ENCODE measurements around the gene PALM. TPM values are rescaled to one million over a fixed set of nuclear protein-coding genes. Genes with fewer than 3 reads are reported as not detected.
"Not testable (repeated sequence)": the region's sequence is repeated elsewhere in the genome, so short reads cannot be mapped to it uniquely, and the experiment has no call there.

PALM gene
- polyA plus RNA-seq, 3 donors: 8.0 to 153 (median 135) TPM

DNA sequence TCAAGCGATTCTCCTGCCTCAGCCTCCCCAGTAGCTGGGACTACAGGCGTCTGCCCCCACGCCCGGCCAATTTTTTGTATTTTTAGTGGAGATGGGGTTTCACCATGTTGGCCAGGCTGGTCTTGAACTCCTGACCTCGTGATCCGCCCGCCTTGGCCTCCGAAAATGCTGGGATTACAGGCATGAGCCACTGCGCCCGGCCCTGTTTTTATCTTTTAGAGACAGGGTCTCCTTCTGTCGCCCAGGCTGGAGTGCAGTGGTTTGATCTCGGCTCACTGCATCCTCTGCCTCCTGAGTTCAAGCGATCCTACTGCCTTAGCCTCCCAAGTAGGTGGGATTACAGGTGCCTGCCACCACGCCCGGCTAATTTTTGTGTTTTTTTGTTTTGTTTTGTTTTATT lies 10.2 kb upstream of the PALM start:
- 81 to 93% (median 92%) methylated on average over 15 of the region's 15 CpGs for WGBS, 3 donors
- H3K27ac ChIP-seq (ENCODE audit: low read depth, low read length): not testable (repeated sequence)

DNA sequence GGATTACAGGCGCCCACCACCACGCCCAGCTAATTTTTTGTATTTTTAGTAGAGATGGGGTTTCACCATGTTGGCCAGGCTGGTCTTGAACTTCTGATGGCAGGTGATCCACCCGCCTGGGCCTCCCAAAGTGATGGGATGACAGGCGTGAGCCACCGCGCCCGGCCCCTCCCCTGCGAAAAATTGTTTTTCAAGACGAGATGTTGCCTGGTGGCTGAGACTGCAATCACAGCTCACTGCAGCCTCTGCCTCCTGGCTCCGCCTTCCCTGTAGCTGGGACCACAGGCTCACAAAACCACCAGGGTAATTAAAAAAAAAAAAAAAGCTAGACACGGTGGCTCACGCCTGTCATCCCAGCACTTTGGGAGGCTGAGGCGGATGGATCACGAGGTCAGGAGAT lies 8.8 kb upstream of the PALM start:
- not testable (repeated sequence) for H3K27ac ChIP-seq (ENCODE audit: low read depth, low read length)
- WGBS, 3 donors: 61 to 66% (median 61%) methylated on average over 11 to 13 of the region's 14 CpGs

DNA sequence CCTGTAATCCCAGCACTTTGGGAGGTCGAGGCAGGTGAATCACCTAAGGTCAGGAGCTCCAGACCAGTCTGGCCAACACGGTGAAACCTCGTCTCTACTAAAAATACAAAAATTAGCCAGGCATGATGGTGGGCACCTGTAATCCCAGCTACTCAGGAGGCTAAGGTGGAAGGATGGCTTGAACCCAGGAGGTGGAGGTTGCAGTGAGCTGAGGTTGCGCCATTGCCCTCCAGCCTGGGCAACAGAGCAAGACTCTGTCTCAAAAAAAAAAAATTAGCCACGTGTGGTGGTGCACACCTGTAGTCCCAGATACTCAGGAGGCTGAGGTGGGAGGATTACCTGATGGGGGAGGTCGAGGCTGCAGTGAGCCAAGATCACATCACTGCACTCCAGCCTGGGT lies 5.9 kb upstream of the PALM start:
- 64 to 81% (median 70%) methylated on average over 6 of the region's 6 CpGs for WGBS, 3 donors
- H3K27ac ChIP-seq (ENCODE audit: low read depth, low read length): not testable (repeated sequence)

DNA sequence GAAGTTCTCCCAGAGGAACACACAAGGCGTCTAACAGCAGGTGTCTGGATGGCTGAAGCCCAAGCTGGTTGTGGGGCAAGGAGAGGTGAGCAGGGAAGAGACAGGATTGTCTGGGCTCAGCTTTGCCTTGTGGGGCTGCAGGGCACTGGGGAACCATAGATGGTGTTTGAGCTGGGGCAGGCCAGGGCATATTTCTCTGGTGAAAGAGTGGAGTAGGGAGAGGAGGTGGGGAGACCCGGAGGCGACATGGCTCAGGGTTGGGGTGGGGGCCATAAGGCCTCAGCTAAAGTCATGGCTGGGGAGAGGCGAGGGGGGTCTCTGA lies 5.4 kb upstream of the PALM start:
- H3K27ac ChIP-seq (ENCODE audit: low read depth, low read length): no peak overlapping the region
- 22 to 54% (median 28%) methylated on average over 4 of the region's 4 CpGs for WGBS, 3 donors

DNA sequence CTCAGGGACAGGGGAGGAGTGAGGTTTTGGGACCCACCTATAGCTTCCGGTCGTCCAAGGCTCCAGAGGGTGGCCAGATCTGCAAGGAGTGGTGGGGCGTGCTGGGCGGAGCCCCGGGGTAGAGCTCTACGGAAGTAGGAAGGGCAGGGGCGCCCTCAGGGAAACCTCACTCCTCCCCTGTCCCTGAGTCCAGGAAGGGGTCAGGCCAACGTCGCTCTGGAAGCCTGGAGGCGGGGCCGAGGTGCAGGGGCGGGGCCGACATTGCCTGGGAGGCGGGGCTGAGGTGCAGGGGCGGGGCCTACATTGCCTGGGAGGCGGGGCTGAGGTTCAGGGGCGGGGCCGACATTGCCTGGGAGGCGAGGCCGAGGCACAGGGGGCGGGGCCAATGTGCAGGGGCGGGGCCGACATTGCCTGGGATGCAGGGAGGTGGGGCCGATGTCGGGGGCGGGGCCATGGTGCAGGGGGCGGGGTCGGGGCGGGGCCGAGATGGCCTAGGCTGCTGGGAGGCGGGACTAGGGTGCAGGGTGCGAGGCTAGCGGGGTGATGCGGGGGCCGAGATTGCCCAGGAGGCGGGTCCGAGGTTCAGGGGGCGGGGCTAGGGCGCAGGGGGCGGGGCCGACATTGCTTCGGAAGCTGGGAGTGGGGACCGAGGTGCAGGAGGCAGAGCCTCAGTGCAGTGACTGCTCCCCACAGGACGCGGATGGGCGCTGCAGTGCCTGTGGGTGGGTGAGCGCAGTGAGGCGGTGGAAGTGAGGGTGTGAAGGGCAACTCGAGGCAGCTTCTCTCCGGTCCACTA lies 4.9 kb upstream of the PALM start:
- 7% methylated on average over 29 to 50 of the region's 50 CpGs for WGBS, 3 donors
- H3K27ac ChIP-seq (ENCODE audit: low read depth, low read length): no peak overlapping the region

DNA sequence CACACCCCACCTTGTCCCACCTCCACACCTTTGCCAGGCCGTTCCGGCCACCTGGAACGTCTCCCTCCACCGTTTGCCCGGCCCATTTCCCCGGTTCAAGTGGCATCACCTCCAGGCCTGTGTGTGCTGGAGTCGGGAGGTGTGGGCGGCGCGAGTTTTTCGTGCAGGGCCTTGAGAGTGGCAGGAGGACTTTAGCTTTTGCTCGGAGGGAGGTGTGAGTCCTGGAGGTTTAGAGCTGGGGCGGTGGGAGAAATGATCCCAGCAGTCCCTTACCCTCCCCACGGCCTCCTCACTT lies 4.3 kb upstream of the PALM start:
- WGBS, 3 donors: 25 to 45% (median 31%) methylated on average over 14 of the region's 14 CpGs
- no peak overlapping the region for H3K27ac ChIP-seq (ENCODE audit: low read depth, low read length)

DNA sequence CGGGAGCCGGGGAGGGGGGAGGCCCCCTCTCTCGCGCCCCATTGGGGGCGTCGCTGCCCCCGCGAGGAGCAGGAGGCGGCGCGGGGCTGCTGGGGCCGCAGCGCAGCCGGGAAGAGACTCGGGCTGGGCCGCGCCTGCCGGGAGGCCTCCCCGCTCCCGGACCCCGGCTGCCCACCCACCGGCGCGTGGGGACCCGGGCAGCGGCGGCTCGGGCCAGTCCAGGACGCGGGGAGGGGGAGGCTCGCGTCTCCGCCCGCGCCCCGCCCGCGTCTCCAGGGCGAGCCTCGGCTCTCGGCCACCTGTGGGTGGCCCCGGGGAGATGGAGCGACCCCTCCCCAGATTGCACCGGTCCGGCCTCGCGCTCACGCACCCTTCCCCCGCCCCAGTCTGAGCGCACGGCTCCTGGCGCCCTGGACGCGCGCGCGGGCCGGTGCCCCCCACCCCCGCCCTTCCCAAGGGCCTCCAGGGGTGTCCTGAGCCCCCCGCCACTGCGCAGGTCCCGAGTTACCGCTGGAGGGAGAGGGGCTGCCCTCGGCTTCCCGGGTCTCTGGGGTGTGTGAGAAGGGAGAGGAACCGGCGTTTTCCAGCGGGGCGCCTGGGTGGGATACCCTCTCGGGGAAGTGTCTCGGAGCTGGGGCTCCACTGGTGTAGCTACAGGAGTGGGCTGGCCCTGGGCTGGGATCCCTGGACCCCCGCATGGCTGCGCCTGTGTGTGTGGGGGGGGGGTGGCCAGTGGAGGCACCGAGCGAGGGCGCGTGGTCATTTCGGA lies 645 bp downstream of the PALM start:
- WGBS, 3 donors: 2 to 9% (median 6%) methylated on average over 32 to 78 of the region's 78 CpGs

DNA sequence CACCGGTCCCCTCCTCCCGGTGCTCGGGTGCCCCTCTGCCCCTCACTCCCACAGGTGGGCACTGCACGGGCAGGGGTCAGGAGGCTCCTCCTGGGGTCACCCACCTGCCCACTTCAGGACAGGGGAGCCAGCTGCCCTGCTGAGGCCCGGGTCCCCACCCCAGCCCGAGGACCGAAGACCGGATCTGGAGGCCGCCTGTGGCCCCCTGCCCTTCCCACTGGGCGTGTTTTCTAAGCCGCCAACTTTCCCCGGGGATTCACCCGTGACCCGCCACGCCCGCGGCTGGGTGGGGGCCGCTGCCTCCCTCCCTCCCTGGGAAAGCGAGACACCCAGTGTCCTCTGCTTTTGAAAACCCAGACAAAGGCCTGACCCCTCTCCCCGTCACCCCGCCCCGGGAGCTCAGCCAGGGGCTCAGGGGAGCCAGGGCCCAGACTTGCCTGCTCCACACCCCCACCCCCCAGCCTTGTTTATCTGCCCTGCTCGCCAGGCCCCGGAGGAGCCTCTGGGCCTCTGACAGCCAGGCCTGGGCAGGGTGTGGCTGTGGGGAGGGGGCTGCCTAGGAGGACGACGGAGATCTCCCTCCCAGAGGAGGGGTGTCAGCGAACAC lies 1.3 kb downstream of the PALM start:
- H3K27ac ChIP-seq (ENCODE audit: low read depth, low read length): no peak overlapping the region
- WGBS, 3 donors: 13 to 32% (median 21%) methylated on average over 22 to 27 of the region's 27 CpGs

More for the DNA sequence above, 645 bp downstream of the PALM start:
- H3K27ac ChIP-seq (ENCODE audit: low read depth, low read length): no peak overlapping the region

DNA sequence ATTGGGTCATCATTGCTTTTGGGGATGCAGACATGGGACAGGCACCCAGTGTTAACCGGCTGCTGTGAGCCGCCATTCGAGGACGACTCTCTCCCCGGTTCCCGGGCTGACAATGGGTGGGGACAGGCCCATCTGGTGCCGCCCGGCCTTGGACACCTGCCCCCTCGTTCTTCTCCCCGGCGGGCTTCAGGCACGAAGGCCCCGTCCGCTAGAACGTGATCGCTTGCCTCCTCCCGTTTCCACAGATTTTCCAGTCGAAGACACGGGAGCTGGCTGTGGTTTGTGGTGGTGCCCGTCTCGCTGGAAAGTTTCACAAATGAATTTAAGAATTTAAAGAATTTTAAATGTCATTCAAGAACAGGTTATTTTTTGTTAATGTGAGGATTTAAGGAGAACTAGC lies 2.0 kb downstream of the PALM start:
- WGBS, 3 donors: 44 to 69% (median 56%) methylated on average over 21 of the region's 21 CpGs
- H3K27ac ChIP-seq (ENCODE audit: low read depth, low read length): no peak overlapping the region

DNA sequence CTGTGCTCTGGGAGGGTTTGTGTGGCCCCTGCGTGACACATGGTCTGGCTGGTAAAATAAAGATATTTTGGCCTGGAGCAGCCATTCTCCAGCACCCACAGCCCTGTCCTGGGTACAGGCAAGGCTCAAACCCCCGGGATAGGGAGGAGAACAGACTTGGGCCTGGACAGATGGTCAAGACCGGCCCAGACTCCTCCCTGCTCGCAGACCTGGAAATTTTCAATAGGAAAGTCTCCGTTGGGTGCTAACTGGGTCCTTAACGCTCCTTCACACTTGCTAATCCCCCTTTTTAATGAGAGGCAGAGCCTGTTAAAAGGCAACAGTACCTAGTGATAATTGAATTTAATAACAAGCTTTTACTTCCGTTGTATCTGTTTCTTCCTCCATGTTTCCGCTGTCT lies 2.5 kb downstream of the PALM start:
- WGBS, 3 donors: 82% methylated on average over 8 of the region's 8 CpGs
- no peak overlapping the region for H3K27ac ChIP-seq (ENCODE audit: low read depth, low read length)

DNA sequence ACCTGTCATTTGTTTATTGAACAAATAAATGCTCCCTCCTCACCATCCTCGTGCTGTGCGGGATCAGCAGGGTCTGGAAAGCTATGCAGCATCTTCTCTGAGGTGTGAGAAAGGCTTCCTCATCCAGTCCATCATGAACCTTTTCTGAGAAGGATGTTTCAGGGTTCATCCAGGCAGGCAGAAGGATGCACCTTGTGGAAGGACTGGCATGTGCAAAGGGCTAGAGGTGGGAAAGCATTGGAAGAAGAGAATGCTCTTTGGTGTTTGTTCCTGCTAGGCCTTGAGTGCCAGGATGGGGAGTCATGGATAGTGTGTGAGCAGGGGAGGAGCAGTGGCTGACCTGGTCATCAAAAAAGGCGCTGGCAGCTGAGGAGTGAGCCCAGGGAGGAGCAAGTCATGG lies 6.6 kb downstream of the PALM start:
- WGBS, 3 donors: 92 to 96% (median 95%) methylated on average over 3 of the region's 3 CpGs
- no peak overlapping the region for H3K27ac ChIP-seq (ENCODE audit: low read depth, low read length)

DNA sequence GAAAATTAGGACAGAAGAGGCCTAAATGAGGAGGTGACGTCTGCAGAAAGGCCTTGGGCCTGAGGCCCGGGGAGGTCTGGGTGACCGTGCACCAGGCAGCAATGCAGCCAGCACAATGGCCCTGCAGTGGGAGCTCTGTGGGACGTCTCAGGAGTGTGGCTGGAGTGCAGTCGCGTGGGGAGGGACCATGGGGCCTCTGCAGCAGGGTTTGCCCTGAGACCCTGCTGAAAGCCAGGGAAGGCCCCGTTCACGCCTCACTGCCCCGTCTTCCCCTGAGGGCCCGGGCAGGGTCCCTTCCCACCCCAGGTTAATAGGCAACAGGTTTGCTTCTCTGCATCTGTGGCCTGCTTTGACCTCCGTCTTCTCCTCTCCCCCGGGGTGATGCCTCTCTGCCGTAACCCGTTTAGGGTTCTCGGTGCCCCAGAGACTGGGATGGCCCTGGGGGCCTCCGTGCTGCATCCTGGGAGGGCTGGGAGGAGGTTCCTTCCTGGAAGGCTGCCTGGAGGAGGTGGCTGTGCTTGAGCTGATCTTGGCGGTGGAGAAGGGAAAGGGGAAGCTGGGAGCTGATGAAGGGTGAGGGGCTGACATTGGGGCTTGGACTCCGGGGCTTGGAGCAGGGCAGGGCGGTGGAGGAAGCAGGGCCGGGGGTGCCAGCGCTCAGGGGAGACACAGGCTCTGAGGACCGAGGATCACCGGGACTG lies 9.7 kb downstream of the PALM start:
- 52 to 58% (median 54%) methylated on average over 19 to 23 of the region's 23 CpGs for WGBS, 3 donors

DNA sequence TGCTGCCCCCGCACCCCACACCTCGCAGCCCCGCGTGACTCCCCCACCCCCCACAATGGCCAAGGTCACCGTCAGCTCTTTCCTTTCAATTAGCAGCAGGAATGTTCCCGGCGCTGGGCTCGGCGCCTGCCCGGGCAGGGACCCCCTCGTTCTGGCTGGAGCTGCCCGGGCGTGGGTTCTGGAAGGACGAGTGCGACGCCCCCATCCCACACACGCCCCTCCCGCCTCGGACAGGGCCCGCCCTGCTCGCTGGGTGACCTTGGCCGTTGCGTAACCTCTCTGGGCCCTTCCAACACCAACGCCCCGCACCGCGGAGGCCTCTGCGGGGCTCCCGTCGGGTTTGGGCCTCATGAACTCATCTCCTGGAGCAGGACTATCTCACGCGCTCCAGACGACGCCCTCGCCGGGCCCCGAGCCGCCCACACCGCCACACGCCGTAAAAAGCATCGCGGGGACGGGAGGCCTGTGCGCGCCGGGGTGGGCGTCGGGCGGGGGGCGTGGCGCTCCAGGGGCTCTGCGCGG lies 10.3 kb downstream of the PALM start:
- 6 to 39% (median 31%) methylated on average over 36 to 54 of the region's 54 CpGs for WGBS, 3 donors
- H3K27ac ChIP-seq (ENCODE audit: low read depth, low read length): no peak overlapping the region

More for the DNA sequence above, 9.7 kb downstream of the PALM start:
- no peak overlapping the region for H3K27ac ChIP-seq (ENCODE audit: low read depth, low read length)

DNA sequence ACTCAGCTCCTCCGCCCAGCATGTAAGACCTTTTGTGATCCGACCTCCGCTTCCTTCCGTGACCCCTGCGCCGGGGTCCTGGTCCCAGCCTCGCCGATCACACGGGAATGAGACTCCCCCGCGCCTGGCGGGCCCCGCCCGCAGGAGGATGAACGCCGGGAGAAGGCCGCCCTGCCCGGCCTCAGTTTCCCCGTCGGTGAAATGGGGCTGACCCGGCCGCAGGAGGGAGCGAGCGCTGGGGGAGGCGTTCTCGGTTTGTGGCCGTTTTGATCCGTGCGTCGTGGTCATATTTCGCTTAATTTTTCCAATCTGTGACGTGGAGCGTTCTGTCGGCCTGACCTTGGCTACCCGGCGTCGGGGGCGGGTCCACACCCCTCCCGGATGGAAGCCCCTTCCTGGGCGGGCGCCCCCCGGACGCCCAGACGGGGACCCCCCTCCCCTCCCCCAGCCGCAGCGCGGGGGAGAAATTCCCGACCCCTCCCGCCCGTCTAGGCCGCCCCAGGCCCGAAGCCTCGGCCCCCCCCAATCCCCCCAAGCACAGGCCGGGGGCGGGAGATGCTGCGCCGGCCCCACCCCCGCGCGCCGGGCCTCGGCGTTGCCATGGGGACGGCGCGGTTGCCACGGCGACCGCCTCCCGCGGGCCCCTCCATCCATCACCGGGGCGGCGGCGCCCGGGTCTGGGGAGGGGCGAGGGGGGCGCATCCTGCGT lies 11.1 kb downstream of the PALM start:
- H3K27ac ChIP-seq (ENCODE audit: low read depth, low read length): no peak overlapping the region
- WGBS, 3 donors: 8 to 34% (median 20%) methylated on average over 44 to 78 of the region's 79 CpGs

DNA sequence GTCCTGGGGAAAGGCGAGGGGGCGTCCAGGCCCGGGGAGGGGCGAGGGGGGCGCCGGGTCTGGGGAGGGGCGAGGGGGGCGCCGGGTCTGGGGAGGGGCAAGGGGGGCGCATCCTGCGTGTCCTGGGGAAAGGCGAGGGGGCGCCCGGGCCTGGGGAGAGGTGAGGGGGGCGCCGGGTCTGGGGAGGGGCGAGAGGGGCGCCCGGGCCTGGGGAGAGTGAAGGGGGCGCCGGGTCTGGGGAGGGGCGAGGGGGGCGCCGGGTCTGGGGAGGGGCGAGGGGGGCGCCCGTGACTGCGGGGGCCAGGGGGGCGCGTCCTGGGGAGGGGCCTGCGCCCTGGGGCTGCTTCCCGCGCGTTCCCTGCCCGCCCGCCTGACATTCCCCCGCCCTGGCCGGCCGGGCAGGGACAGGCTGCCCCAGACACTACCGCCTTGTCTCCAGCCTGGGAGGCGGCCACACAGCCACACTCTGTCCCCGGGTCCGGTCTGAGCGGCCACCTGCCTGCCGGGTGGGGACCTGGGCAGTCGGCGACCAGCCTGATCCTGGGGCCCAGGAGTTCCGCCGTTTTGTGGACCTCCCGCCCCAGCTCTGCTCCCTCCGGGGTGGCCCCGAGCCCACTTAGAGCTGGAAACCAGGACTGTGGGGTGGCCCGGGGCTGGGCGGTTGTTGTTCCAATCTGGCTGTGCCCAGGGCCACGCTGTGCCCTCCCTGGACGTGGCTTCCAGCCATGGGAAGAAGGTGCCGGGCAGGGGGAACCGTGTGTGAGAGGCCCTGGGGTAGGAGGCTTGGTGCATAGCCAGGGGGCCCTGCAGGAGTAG lies 11.8 kb downstream of the PALM start:
- WGBS, 3 donors: 21 to 35% (median 31%) methylated on average over 20 to 49 of the region's 58 CpGs
- no peak overlapping the region for H3K27ac ChIP-seq (ENCODE audit: low read depth, low read length)

DNA sequence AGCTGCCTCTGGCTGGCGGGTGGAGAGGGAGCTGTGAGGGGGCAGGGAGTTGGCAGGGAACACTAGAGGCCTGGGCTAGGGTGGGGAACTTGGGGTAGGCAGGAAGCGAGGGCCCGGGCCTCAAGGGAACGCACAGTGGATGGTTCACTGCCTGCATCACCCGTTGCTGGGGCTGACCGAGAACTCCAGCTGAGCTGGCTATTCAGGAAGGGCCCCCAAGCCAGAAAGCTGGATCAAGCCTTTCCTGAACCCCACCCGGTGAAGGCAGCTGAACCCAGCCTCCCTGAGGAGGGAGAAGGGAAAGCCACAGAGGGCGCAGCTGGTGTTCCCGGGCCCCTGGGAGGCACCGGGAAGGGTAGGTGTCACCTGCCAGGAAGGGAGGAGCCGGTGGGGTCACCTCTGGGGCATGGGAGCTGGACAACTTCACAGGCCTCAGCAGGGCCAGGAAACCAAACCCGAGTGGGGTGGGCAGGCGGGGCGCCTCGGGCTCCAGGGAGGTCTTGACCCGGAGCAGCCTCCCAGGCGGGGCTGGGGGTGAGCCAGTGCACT lies 13.9 kb downstream of the PALM start:
- 29 to 58% (median 29%) methylated on average over 17 of the region's 17 CpGs for WGBS, 3 donors
- no peak overlapping the region for H3K27ac ChIP-seq (ENCODE audit: low read depth, low read length)

DNA sequence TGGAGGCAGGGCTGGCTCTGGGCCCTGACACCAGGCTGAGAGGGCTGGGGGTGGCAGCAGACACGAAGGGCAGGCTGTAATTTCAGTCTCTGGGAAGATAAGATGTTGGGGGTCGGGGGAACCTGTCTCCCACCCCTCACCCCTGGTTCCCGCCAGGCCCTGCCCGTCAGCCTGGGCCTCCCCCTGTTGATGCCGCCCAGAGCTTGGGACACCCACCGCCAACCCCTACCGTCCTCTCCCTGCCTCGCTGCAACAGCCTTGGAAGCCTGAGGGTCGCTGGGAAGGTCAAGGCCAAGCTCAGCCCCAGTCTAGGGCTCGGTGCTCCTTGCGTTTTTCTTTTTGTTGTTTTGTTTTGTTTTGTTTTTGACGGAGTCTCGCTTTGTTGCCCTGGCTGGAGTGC lies 14.5 kb downstream of the PALM start:
- 69 to 84% (median 82%) methylated on average over 13 of the region's 13 CpGs for WGBS, 3 donors
- H3K27ac ChIP-seq (ENCODE audit: low read depth, low read length): no peak overlapping the region

Data from adipose tissue (tissue), 3 donors.